Measurements from ENCODE around the gene CYP26B1. TPM values are rescaled to one million over a fixed set of nuclear protein-coding genes. Genes with fewer than 3 reads are reported as not detected.
A peak's percentile ranks its signal among the peaks of the same experiment; 100 is the strongest.

Gene CYP26B1
- total RNA-seq, 1 experiment from 2014 or later = 0.20 TPM

- Histone ChIP-seq H3K27me3 (ENCODE audit: insufficient read depth, low read length) (peaks cover 62% of the 10 kb centered on the region), H2AFZ (ENCODE audit: low read length) (no peak overlapping the region), H2BK20ac (ENCODE audit: low read depth, low read length, poor library complexity, severe bottlenecking) (no peak overlapping the region), H2BK120ac (ENCODE audit: low read depth, low read length, poor library complexity, severe bottlenecking) (no peak overlapping the region), H3K79me1 (ENCODE audit: insufficient read depth, low read depth, low read length, poor library complexity, severe bottlenecking) (no peaks in the 10 kb centered on the region), H3K23me2 (ENCODE audit: insufficient read length, low read depth, low read length, poor library complexity, severe bottlenecking) (peaks cover 34% of the 10 kb centered on the region), H4K8ac (replicated peaks; ENCODE audit: insufficient read length, low read depth, low read length) (no peak overlapping the region), H2BK12ac (ENCODE audit: insufficient read length, low read depth, low read length) (no peak overlapping the region), H2BK15ac (ENCODE audit: low read depth, low read length) (no peak overlapping the region), H3K56ac (ENCODE audit: insufficient read length, low read depth, low read length) (no peak overlapping the region), H4K20me1 (ENCODE audit: control insufficient read depth, insufficient read depth, insufficient read length) (peaks cover 5% of the 10 kb centered on the region), H3K4me2 (ENCODE audit: insufficient read depth, insufficient read length, low read length) (peak overlapping the region; percentile 87), H2AK5ac (ENCODE audit: insufficient read length, low read length) (no peak overlapping the region), H3K79me2 (ENCODE audit: insufficient read depth, low read length) (no peaks in the 10 kb centered on the region), H3K27ac (ENCODE audit: insufficient read length, low read depth, low read length) (no peak overlapping the region), H3K4ac (ENCODE audit: low read depth, low read length) (no peak overlapping the region), H3K4me1 (ENCODE audit: insufficient read depth, low read length) (no peaks in the 10 kb centered on the region; the same call in 1 of the 2 replicates), H3K9me3 (ENCODE audit: control insufficient read depth, low read depth, low read length) (no peaks in the 10 kb centered on the region), H3K18ac (ENCODE audit: insufficient read length, low read depth, low read length) (no peak overlapping the region), H3K23ac (ENCODE audit: insufficient read length, low read depth, low read length) (no peak overlapping the region), H4K91ac (ENCODE audit: insufficient read length, low read depth, low read length) (no peak overlapping the region), H4K5ac (ENCODE audit: insufficient read length, low read depth, low read length) (no peak overlapping the region), H3K14ac (ENCODE audit: insufficient read depth, low read length) (no peak overlapping the region), H2BK5ac (ENCODE audit: insufficient read length, low read length) (no peak overlapping the region), H3T11ph (ENCODE audit: low read length) (no peak overlapping the region), H3K9ac (ENCODE audit: extremely low read depth, insufficient read length, low read length) (no peak overlapping the region)
- DNase-seq = peak; percentile 39
- no peak overlapping the region for H3K27ac Mint-ChIP-seq
- no peaks in the 10 kb centered on the region; a peak in 1 of 7 replicates for H3K36me3 Mint-ChIP-seq (ENCODE audit: insufficient read depth in 1 of 3, low read depth in 3 of 3)
- H3K27me3 Mint-ChIP-seq (ENCODE audit: low read depth) = peaks cover 94% of the 10 kb centered on the region
- peak overlapping the region; percentile 64 to 89 for H3K4me3 Mint-ChIP-seq
- WGBS (ENCODE audit: extremely low coverage, insufficient read length, low lambda C conversion rate) = no CpG with 5 or more reads among the region's 68 CpGs
- H3K4me1 Mint-ChIP-seq = peaks cover 29 to 45% of the 10 kb centered on the region in 2 experiments
- H3K9me3 Mint-ChIP-seq = peaks cover 0 to 8% of the 10 kb centered on the region in 2 experiments; a peak in 3 of 5 replicates
- no peak for TF ChIP-seq CTCF (conservative IDR thresholded peaks at IDR 0.05)
Measured at GRCh38 chr2:72148003-72148836, 558 bp upstream of the CYP26B1 start.
